ENCODE results near the gene COL12A1.

DNA sequence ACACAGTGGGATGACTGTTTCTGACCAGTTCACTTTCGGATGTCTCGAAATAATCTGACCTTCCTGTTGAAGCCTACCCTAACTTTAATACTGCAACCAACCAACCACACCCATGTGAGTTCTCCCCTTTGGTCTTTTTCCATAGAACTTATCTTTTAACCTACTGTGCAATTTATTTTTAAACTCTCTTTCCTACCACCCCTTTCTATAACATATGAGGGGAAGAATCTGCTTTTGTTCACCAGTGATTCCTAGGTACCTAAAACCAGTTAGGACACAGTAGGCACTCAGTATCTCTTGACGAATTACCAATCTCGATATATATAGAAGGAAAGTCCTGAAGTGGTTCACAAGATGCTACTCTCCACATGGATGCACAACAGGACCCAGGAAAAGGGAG lies 30.8 kb upstream of the COL12A1 start:
- TF ChIP-seq CREM (IDR thresholded peaks at IDR 0.05; ENCODE audit: low read depth): no peak
- no peak for TF ChIP-seq POLR2AphosphoS5 (IDR thresholded peaks at IDR 0.05; ENCODE audit: low read length)
- TF ChIP-seq POLR2A (IDR thresholded peaks at IDR 0.05; ENCODE audit: low read depth, low read length): no peak
- TF ChIP-seq USF2 (IDR thresholded peaks at IDR 0.05; ENCODE audit: borderline replicate concordance, low read depth, low read length): no peak
- no peak for TF ChIP-seq HDAC6 (IDR thresholded peaks at IDR 0.05; ENCODE audit: unreplicated experiment)
- TF ChIP-seq, protein P1, sequence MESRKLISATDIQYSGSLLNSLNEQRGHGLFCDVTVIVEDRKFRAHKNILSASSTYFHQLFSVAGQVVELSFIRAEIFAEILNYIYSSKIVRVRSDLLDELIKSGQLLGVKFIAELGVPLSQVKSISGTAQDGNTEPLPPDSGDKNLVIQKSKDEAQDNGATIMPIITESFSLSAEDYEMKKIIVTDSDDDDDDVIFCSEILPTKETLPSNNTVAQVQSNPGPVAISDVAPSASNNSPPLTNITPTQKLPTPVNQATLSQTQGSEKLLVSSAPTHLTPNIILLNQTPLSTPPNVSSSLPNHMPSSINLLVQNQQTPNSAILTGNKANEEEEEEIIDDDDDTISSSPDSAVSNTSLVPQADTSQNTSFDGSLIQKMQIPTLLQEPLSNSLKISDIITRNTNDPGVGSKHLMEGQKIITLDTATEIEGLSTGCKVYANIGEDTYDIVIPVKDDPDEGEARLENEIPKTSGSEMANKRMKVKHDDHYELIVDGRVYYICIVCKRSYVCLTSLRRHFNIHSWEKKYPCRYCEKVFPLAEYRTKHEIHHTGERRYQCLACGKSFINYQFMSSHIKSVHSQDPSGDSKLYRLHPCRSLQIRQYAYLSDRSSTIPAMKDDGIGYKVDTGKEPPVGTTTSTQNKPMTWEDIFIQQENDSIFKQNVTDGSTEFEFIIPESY (IDR thresholded peaks at IDR 0.05): no peak
- TF ChIP-seq CREB1 (IDR thresholded peaks at IDR 0.05; ENCODE audit: low read depth): no peak
